ENCODE results near the gene UMAD1. TPM values are rescaled to one million over a fixed set of nuclear protein-coding genes. Genes with fewer than 3 reads are reported as not detected.

Gene UMAD1
- polyA plus RNA-seq, 3 donors = 6.2 to 22.7 (median 18.6) TPM

DNA sequence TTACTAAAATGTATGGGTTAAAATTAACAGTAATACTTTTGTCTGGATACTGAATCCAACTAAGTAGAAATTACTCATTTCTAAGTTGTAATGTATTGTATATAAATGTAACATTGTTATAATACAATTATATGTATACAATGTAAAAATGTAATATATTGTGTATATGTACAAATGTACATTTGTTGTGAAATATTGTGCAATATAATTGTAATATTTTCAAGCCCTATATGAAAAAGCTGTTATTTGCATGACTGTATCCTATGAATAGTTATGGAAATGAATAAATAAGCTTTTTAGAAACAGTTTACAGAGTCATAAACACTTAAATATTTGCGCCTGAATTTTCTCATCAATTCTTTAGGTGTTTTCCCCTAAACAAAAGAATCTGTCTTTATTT is 20.3 kb upstream of the UMAD1 start:
- no peak for TF ChIP-seq CTCF (IDR thresholded peaks at IDR 0.05)
- intact Hi-C loops (cut with micrococcal nuclease) = no loop called here
- H3K27me3 Mint-ChIP-seq (ENCODE audit: low read depth in 3 of 3) = peaks cover 0 to 5% (median 2%) of the 10 kb centered on the region in 3 donors
- Histone ChIP-seq H3K27me3 (ENCODE audit: control insufficient read depth in 2 of 2, insufficient read depth in 2 of 2, low read length in 2 of 2) (no peaks in the 10 kb centered on the region), H3K9me3 (replicated peaks in 1 of 2; ENCODE audit: control insufficient read depth in 1 of 2, insufficient read depth in 1 of 2, low read length in 2 of 2) (no peaks in the 10 kb centered on the region), H3K9ac (ENCODE audit: insufficient read depth, low read length, poor library complexity, severe bottlenecking) (no peak overlapping the region), H3K4me3 (replicated peaks in 1 of 3; ENCODE audit: low read depth in 2 of 3, low read length in 3 of 3) (no peak overlapping the region), H3K36me3 (replicated peaks in 1 of 2; ENCODE audit: control insufficient read depth in 1 of 2, insufficient read depth in 2 of 2, low read length in 2 of 2) (no peaks in the 10 kb centered on the region), H4K20me1 (ENCODE audit: insufficient read depth, low read length) (no peaks in the 10 kb centered on the region), H3K27ac (ENCODE audit: low read depth in 1 of 2, low read length in 2 of 2) (no peak overlapping the region), H3K4me2 (replicated peaks; ENCODE audit: extremely low read depth, low read length, poor library complexity, severe bottlenecking) (no peak overlapping the region), H2AFZ (ENCODE audit: insufficient read depth, low read depth, low read length, poor library complexity, severe bottlenecking) (no peak overlapping the region), H3K79me2 (ENCODE audit: insufficient read depth, low read length) (no peaks in the 10 kb centered on the region), H3K4me1 (ENCODE audit: control insufficient read depth in 1 of 2, insufficient read depth in 2 of 2, low read length in 2 of 2) (no peaks in the 10 kb centered on the region)
- H3K9me3 Mint-ChIP-seq = peaks cover 0 to 2% (median 0%) of the 10 kb centered on the region in 7 donors
- peaks cover 7% of the 10 kb centered on the region for H3K4me1 Mint-ChIP-seq
- WGBS (ENCODE audit: insufficient coverage) = no CpG with 5 or more reads among the region's 1 CpG
- no peak overlapping the region for H3K4me3 Mint-ChIP-seq
- no peaks in the 10 kb centered on the region for H3K36me3 Mint-ChIP-seq
- H3K27ac Mint-ChIP-seq = no peak overlapping the region
- peak in 1 of 3 donors; percentile 2 for DNase-seq

DNA sequence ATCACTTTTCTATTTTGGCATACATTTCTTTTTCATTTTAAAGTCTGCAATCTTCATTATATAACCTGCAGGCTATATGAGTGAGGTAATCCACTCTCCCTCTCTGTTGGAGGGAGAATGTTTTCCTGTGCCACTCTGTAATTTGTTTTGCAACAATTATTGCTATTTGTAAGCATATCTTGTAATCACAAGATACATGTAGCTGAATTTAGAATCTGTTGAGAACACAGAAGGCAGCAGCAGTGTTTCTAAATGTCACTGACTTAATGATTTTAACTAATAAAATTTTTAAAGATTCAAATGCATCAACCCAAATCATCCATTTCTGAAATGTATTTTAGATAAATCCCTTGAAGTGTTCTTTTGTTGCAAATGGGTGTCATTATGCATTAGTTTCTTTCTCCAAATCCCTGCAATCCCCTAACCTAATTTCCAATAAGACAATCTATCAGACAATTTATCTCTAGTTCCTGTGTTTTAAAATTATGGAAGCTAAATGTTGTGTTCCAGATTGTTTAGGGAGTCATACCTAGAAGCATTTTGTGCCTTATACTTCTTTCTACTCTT is 19.8 kb upstream of the UMAD1 start:
- Histone ChIP-seq H4K20me1 (ENCODE audit: insufficient read depth, low read length) (no peaks in the 10 kb centered on the region), H3K9me3 (replicated peaks in 1 of 2; ENCODE audit: control insufficient read depth in 1 of 2, insufficient read depth in 1 of 2, low read length in 2 of 2) (peaks cover 0 to 5% of the 10 kb centered on the region in 2 donors), H3K36me3 (replicated peaks in 1 of 2; ENCODE audit: control insufficient read depth in 1 of 2, insufficient read depth in 2 of 2, low read length in 2 of 2) (no peaks in the 10 kb centered on the region), H2AFZ (ENCODE audit: insufficient read depth, low read depth, low read length, poor library complexity, severe bottlenecking) (no peak overlapping the region), H3K27ac (ENCODE audit: low read depth in 1 of 2, low read length in 2 of 2) (no peak overlapping the region), H3K4me1 (ENCODE audit: control insufficient read depth in 1 of 2, insufficient read depth in 2 of 2, low read length in 2 of 2) (no peaks in the 10 kb centered on the region), H3K9ac (ENCODE audit: insufficient read depth, low read length, poor library complexity, severe bottlenecking) (no peak overlapping the region), H3K79me2 (ENCODE audit: insufficient read depth, low read length) (no peaks in the 10 kb centered on the region), H3K27me3 (ENCODE audit: control insufficient read depth in 2 of 2, insufficient read depth in 2 of 2, low read length in 2 of 2) (no peaks in the 10 kb centered on the region), H3K4me3 (replicated peaks in 1 of 3; ENCODE audit: low read depth in 2 of 3, low read length in 3 of 3) (no peak overlapping the region), H3K4me2 (replicated peaks; ENCODE audit: extremely low read depth, low read length, poor library complexity, severe bottlenecking) (no peak overlapping the region)
- DNase-seq = no peak
- Mint-ChIP-seq H3K27me3 (ENCODE audit: low read depth in 3 of 3) (peaks cover 0 to 5% (median 2%) of the 10 kb centered on the region in 3 donors), H3K9me3 (peaks cover under 1 to 4% (median 1%) of the 10 kb centered on the region in 7 donors), H3K36me3 (no peaks in the 10 kb centered on the region), H3K4me1 (peaks cover 7% of the 10 kb centered on the region), H3K4me3 (no peak overlapping the region), H3K27ac (no peak overlapping the region)
- intact Hi-C loops (cut with micrococcal nuclease) = no loop called here
- TF ChIP-seq CTCF (IDR thresholded peaks at IDR 0.05) = no peak

Data from CD14-positive monocyte (primary cell).